ENCODE results near the gene OTOF. TPM values are rescaled to one million over a fixed set of nuclear protein-coding genes. Genes with fewer than 3 reads are reported as not detected.

Gene OTOF
- total RNA-seq, 1 experiment from 2014 or later, result 0.10 TPM

DNA sequence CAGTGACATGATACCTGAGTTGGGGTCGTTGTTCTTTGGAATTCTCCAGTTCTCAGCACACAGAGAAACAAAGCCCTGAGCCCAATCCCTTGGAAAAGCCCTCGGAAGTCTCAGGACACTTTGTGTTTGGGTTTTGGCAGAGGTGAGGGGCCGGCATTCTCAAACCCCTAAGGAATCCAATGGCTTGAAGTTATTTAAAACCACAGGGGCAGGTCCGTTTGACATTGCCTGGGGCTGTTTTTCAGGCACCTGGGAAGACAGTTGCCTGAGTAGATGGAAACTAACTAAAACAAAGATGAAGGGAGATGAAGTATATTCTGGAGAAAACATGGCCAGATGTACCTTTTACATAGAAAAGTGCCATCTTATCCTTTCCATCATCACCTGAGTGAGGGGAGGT, 22.5 kb upstream of the OTOF start:
- Histone ChIP-seq H3K9me2 (ENCODE audit: insufficient read depth) (no peaks in the 10 kb centered on the region), H3K4me3 (replicated peaks in 1 of 2; ENCODE audit: low read depth in 1 of 2, low read length in 2 of 2) (no peak overlapping the region), H3K9ac (ENCODE audit: low read length) (no peak overlapping the region), H3K36me3 (ENCODE audit: control insufficient read depth in 1 of 2, insufficient read depth in 2 of 2, low read length in 2 of 2) (no peaks in the 10 kb centered on the region), H4K20me1 (ENCODE audit: insufficient read depth) (no peaks in the 10 kb centered on the region), H3K27ac (ENCODE audit: low read depth, low read length) (no peak overlapping the region), H3K79me2 (ENCODE audit: insufficient read depth, low read length) (no peaks in the 10 kb centered on the region), H3K4me2 (ENCODE audit: low read length) (no peak overlapping the region), H2AFZ (ENCODE audit: low read depth, low read length, poor library complexity, severe bottlenecking) (no peak overlapping the region), H3K9me3 (ENCODE audit: control insufficient read depth in 1 of 2, insufficient read depth in 1 of 2, low read depth in 1 of 2, low read length in 2 of 2) (no peaks in the 10 kb centered on the region), H3K27me3 (ENCODE audit: insufficient read depth, low read length) (peaks cover 5% of the 10 kb centered on the region; the same call in 1 of the 2 replicates), H3K4me1 (ENCODE audit: control insufficient read depth in 1 of 2, insufficient read depth in 2 of 2, low read length in 2 of 2) (peaks cover 3 to 15% of the 10 kb centered on the region in 2 experiments; a peak in 3 of 4 replicates)
- ChIA-PET POLR2A (no interaction called here), RAD21 (ENCODE audit: low non-redundant PET in 1 of 2, low total read pairs in 2 of 2, uncharacterized antibody in 2 of 2, unreplicated experiment in 2 of 2) (interaction anchor here in 1 of 2 experiments (0.5 kb wide), 1 partner anchor 72 kb away, joined by 4 read pairs; no protein-coding TSS in a partner anchor), CTCF (no interaction called here)
- no peak for DNase-seq (ENCODE audit: low read depth, low spot score)
- intact Hi-C loops (cut with micrococcal nuclease), result no loop called here
- no peak for TF ChIP-seq CBX3 (IDR thresholded peaks at IDR 0.05; ENCODE audit: low read depth)
- ATAC-seq, result no peak
- no TSS peak for BruUV-seq (replicated peaks)

DNA sequence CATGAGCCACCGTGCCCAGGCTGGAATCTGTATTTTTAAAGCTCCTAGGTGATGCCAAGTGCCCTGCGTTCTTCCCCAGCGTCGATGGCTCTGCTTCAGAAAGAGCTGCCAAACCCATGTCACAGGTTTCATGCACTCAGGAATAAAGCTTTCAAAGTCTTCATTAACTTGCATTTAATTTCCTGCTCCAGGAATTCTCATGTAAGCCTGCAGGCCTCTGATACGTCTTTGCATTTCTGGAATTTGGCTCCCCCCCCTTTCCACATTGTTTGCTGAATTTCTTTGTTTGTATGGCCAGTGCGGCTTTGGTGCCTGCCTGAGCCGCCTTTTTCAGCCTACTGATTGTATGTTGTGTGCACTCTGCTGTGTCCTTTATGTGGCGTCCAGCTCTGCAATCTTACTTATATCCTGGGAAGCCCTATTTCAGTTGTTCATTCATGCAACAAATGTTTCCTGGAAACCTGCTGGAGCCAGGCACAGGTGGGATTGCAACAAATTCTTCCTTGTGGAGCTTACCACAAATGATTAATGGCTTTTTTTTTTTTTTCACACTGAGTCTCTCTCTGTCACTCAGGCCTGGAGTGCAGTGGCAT, 17.9 kb upstream of the OTOF start:
- POLR2A ChIA-PET, result no interaction called here
- RAD21 ChIA-PET (ENCODE audit: low non-redundant PET in 1 of 2, low total read pairs in 2 of 2, uncharacterized antibody in 2 of 2, unreplicated experiment in 2 of 2), result no interaction called here
- Histone ChIP-seq H3K4me1 (ENCODE audit: control insufficient read depth in 1 of 2, insufficient read depth in 2 of 2, low read length in 2 of 2) (no peaks in the 10 kb centered on the region), H3K27me3 (ENCODE audit: insufficient read depth, low read length) (peaks cover 5% of the 10 kb centered on the region; the same call in 1 of the 2 replicates), H3K9me2 (ENCODE audit: insufficient read depth) (no peaks in the 10 kb centered on the region), H3K4me3 (replicated peaks in 1 of 2; ENCODE audit: low read depth in 1 of 2, low read length in 2 of 2) (no peak overlapping the region), H4K20me1 (ENCODE audit: insufficient read depth) (no peaks in the 10 kb centered on the region), H3K4me2 (ENCODE audit: low read length) (no peak overlapping the region), H2AFZ (ENCODE audit: low read depth, low read length, poor library complexity, severe bottlenecking) (no peak overlapping the region), H3K27ac (ENCODE audit: low read depth, low read length) (no peak overlapping the region), H3K36me3 (ENCODE audit: control insufficient read depth in 1 of 2, insufficient read depth in 2 of 2, low read length in 2 of 2) (no peaks in the 10 kb centered on the region), H3K9me3 (ENCODE audit: control insufficient read depth in 1 of 2, insufficient read depth in 1 of 2, low read depth in 1 of 2, low read length in 2 of 2) (no peaks in the 10 kb centered on the region), H3K79me2 (ENCODE audit: insufficient read depth, low read length) (no peaks in the 10 kb centered on the region), H3K9ac (ENCODE audit: low read length) (no peak overlapping the region)
- no peak for TF ChIP-seq TCF7L2 (IDR thresholded peaks at IDR 0.05; ENCODE audit: borderline replicate concordance, extremely low read depth, insufficient read depth, insufficient read length)
- TF ChIP-seq EZH2phosphoT487 (IDR thresholded peaks at IDR 0.05; ENCODE audit: borderline replicate concordance), result no peak
- TF ChIP-seq, protein P1, sequence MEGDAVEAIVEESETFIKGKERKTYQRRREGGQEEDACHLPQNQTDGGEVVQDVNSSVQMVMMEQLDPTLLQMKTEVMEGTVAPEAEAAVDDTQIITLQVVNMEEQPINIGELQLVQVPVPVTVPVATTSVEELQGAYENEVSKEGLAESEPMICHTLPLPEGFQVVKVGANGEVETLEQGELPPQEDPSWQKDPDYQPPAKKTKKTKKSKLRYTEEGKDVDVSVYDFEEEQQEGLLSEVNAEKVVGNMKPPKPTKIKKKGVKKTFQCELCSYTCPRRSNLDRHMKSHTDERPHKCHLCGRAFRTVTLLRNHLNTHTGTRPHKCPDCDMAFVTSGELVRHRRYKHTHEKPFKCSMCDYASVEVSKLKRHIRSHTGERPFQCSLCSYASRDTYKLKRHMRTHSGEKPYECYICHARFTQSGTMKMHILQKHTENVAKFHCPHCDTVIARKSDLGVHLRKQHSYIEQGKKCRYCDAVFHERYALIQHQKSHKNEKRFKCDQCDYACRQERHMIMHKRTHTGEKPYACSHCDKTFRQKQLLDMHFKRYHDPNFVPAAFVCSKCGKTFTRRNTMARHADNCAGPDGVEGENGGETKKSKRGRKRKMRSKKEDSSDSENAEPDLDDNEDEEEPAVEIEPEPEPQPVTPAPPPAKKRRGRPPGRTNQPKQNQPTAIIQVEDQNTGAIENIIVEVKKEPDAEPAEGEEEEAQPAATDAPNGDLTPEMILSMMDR (IDR thresholded peaks at IDR 0.05 in 2 of 3, conservative IDR thresholded peaks at IDR 0.05 in 1 of 3; ENCODE audit: borderline replicate concordance in 1 of 3, insufficient read depth in 1 of 3, low read depth in 2 of 3, low read length in 2 of 3), result no peak
- TF ChIP-seq POLR2A (IDR thresholded peaks at IDR 0.05; ENCODE audit: borderline replicate concordance, extremely low read depth, insufficient read depth, insufficient read length), result no peak
- TF ChIP-seq, protein P2, sequence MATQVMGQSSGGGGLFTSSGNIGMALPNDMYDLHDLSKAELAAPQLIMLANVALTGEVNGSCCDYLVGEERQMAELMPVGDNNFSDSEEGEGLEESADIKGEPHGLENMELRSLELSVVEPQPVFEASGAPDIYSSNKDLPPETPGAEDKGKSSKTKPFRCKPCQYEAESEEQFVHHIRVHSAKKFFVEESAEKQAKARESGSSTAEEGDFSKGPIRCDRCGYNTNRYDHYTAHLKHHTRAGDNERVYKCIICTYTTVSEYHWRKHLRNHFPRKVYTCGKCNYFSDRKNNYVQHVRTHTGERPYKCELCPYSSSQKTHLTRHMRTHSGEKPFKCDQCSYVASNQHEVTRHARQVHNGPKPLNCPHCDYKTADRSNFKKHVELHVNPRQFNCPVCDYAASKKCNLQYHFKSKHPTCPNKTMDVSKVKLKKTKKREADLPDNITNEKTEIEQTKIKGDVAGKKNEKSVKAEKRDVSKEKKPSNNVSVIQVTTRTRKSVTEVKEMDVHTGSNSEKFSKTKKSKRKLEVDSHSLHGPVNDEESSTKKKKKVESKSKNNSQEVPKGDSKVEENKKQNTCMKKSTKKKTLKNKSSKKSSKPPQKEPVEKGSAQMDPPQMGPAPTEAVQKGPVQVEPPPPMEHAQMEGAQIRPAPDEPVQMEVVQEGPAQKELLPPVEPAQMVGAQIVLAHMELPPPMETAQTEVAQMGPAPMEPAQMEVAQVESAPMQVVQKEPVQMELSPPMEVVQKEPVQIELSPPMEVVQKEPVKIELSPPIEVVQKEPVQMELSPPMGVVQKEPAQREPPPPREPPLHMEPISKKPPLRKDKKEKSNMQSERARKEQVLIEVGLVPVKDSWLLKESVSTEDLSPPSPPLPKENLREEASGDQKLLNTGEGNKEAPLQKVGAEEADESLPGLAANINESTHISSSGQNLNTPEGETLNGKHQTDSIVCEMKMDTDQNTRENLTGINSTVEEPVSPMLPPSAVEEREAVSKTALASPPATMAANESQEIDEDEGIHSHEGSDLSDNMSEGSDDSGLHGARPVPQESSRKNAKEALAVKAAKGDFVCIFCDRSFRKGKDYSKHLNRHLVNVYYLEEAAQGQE (IDR thresholded peaks at IDR 0.05; ENCODE audit: low read depth), result no peak
- TF ChIP-seq ELF1 (IDR thresholded peaks at IDR 0.05; ENCODE audit: borderline replicate concordance, low read depth), result no peak
- no peak for TF ChIP-seq SP1 (IDR thresholded peaks at IDR 0.05; ENCODE audit: low read depth)
- TF ChIP-seq YY1 (IDR thresholded peaks at IDR 0.05; ENCODE audit: extremely low read depth, insufficient replicate concordance, low read depth, low read length), result no peak
- BruUV-seq (replicated peaks), result no TSS peak
- CTCF ChIA-PET, result no interaction called here
- DNase-seq (ENCODE audit: low read depth, low spot score) (no peak), ATAC-seq (no peak)
- intact Hi-C loops (cut with micrococcal nuclease), result no loop called here

All from HCT116 (cell line).